B cell (primary cell): ENCODE results near the gene MEN1. TPM values are rescaled to one million over a fixed set of nuclear protein-coding genes. Genes with fewer than 3 reads are reported as not detected.

Experiments used
- ATAC-seq: fragments of 200-7000 bp; cut with Tn5 transposase; one replicate; pipeline ENCODE4 v1.10.0; 2021; ENCODE audit warnings: low read depth, mild to moderate bottlenecking, moderate number of reproducible peaks, moderate library complexity
- CTCF ChIA-PET: fragments of 350-600 bp; sonication (Branson Sonifier 250); formaldehyde crosslinking; loops from one replicate; lab custom pipeline; 2021; ENCODE audit warnings: antibody characterized with exemption, inconsistent platforms; lab: Charles Lee
- POLR2A ChIA-PET: fragments of 350-600 bp; sonication (Branson Sonifier 250); formaldehyde crosslinking; loops from one replicate; lab custom pipeline; 2021; ENCODE audit warnings: antibody characterized with exemption; lab: Charles Lee
- DNase-seq: peaks from one replicate; pipeline ENCODE4 v3.0.0; 2013
- H2AFZ ChIP-seq: 2 replicates; pipeline ENCODE4 v1.6.1; 2012; ENCODE audit warnings: mild to moderate bottlenecking, low read depth, low read length; ENCODE audit not compliant: insufficient read depth, poor library complexity, severe bottlenecking
- H3K27ac ChIP-seq, 2 donors: 1 replicate in 1 of 2; 2 replicates in 1 of 2; pipeline ENCODE4 v1.5.1; 2012 to 2013; ENCODE audit warnings: low read length in 2 of 2, mild to moderate bottlenecking in 2 of 2, moderate library complexity in 1 of 2
- H3K27me3 ChIP-seq, 4 experiments: fragments of 200-600 bp in 1 of 4; sonication (generic) in 1 of 4; replicated peaks in 1 of 4; 1 replicate in 2 of 4; 2 replicates in 2 of 4; pipeline versions ENCODE4 v1.6.1 to v1.7.0; 2013 to 2016; ENCODE audit warnings: low read length in 3 of 4, mild to moderate bottlenecking in 2 of 4, mixed read lengths in 1 of 4, moderate library complexity in 1 of 4; ENCODE audit not compliant: insufficient read depth in 4 of 4, control insufficient read depth in 3 of 4; ENCODE audit errors: control extremely low read depth in 1 of 4
- H3K36me3 ChIP-seq, 2 experiments: replicated peaks in 1 of 2; 1 replicate in 1 of 2; 2 replicates in 1 of 2; pipeline versions ENCODE4 v1.6.1 to v1.7.1; 2013; ENCODE audit warnings: low read length in 1 of 2; ENCODE audit not compliant: insufficient read depth in 2 of 2, control insufficient read depth in 1 of 2; ENCODE audit errors: control extremely low read depth in 1 of 2, extremely low read depth in 1 of 2
- H3K4me1 ChIP-seq, 2 donors: fragments of 200-600 bp in 1 of 2; sonication (generic) in 1 of 2; 1 replicate in 1 of 2; 2 replicates in 1 of 2; pipeline versions ENCODE4 v1.5.1 to v1.6.1; 2013 to 2017; ENCODE audit warnings: low read length in 2 of 2; ENCODE audit not compliant: control insufficient read depth in 2 of 2, insufficient read depth in 2 of 2
- H3K4me2 ChIP-seq: replicated peaks from 2 replicates; pipeline ENCODE3; 2012; ENCODE audit warnings: mild to moderate bottlenecking, low read depth, low read length; ENCODE audit not compliant: poor library complexity, severe bottlenecking
- H3K4me3 ChIP-seq, 5 experiments: fragments of 200-600 bp in 1 of 5; sonication (generic) in 1 of 5; 1 replicate in 3 of 5; 2 replicates in 2 of 5; pipeline versions ENCODE4 v1.5.1 to v1.7.0; 2011 to 2016; ENCODE audit warnings: low read length in 4 of 5, mild to moderate bottlenecking in 4 of 5, low read depth in 2 of 5, control low read depth in 1 of 5, moderate library complexity in 1 of 5; ENCODE audit not compliant: insufficient read depth in 1 of 5; ENCODE audit errors: control extremely low read depth in 1 of 5, extremely low read depth in 1 of 5
- H3K79me2 ChIP-seq: fragments of 200-600 bp; sonication (generic); one replicate; pipeline ENCODE4 v1.6.0; 2016; ENCODE audit warnings: low read length; ENCODE audit not compliant: control insufficient read depth, insufficient read depth
- H3K9ac ChIP-seq: fragments of 200-600 bp; sonication (generic); 2 replicates; pipeline ENCODE4 v1.6.1; 2017; ENCODE audit warnings: mild to moderate bottlenecking, low read length, moderate library complexity
- H3K9me3 ChIP-seq, 3 donors: one replicate each; pipeline versions ENCODE4 v1.6.1 to v1.7.1; 2013; ENCODE audit warnings: low read length in 2 of 3; ENCODE audit not compliant: control insufficient read depth in 2 of 3, insufficient read depth in 1 of 3; ENCODE audit errors: control extremely low read depth in 1 of 3
- H4K20me1 ChIP-seq: 2 replicates; pipeline ENCODE4 v1.6.0; 2012; ENCODE audit warnings: mild to moderate bottlenecking, low read length; ENCODE audit not compliant: insufficient read depth, control insufficient read depth, poor library complexity, severe bottlenecking
- H3K27ac Mint-ChIP-seq: one replicate; pipeline ENCODE4 v1.8.0; 2021; ENCODE audit warnings: mixed read lengths
- H3K27me3 Mint-ChIP-seq: one replicate; pipeline ENCODE4 v1.8.0; 2021; ENCODE audit warnings: mixed read lengths
- H3K4me1 Mint-ChIP-seq: one replicate; pipeline ENCODE4 v1.8.0; 2021; ENCODE audit warnings: mixed read lengths
- H3K4me3 Mint-ChIP-seq: one replicate; pipeline ENCODE4 v1.8.0; 2021; ENCODE audit warnings: mixed read lengths
- H3K9me3 Mint-ChIP-seq: one replicate; pipeline ENCODE4 v1.8.0; 2022; ENCODE audit warnings: mixed read lengths; ENCODE audit not compliant: insufficient read depth
- CTCF ChIP-seq: fragments of 200-600 bp; IDR thresholded peaks from one replicate; pipeline ENCODE4 v1.8.0; 2022; ENCODE audit warnings: antibody characterized with exemption, mild to moderate bottlenecking
- EZH2 ChIP-seq: IDR thresholded peaks from 2 replicates; pipeline ENCODE4 v1.6.1; 2012; ENCODE audit warnings: borderline replicate concordance, low read depth, mild to moderate bottlenecking, moderate library complexity, low read length; ENCODE audit not compliant: insufficient read depth, poor library complexity, severe bottlenecking
- WGBS: methylation state at CpG from one replicate; pipeline ENCODE4 v1.1.5; 2013; ENCODE audit warnings: missing lambda C conversion rate; ENCODE audit not compliant: insufficient coverage; 5-methylcytosine and 5-hydroxymethylcytosine counted together
- intact Hi-C: fragments of 100-400 bp; cut with micrococcal nuclease; formaldehyde crosslinking; loops from one replicate; pipeline ENCODE4 v1.10.0; 2022
- polyA plus RNA-seq: library from polyadenylated mRNA; depleted of rRNA; stranded (reverse); fragments of >200 nt; gene quantifications from 2 replicates; pipeline ENCODE4 v1.2.3, GENCODE V29; 2012
- total RNA-seq, 2 donors: library from RNA; stranded (reverse); fragments of 120-200 nt in 1 of 2; gene quantifications; 1 replicate in 1 of 2; 2 replicates in 1 of 2; pipeline versions ENCODE4 v1.2.3 to v1.2.4, GENCODE V29; 2013 to 2022

MEN1 gene
- total and polyA plus RNA-seq, 2 donors (not counting 1 experiment from before 2014, with no cell fraction given): 48.2 to 68.5 TPM

- Mint-ChIP-seq H3K27me3 (no peaks in the 10 kb centered on the region), H3K27ac (no peak overlapping the region), H3K4me3 (no peak overlapping the region), H3K4me1 (peaks cover 2% of the 10 kb centered on the region), H3K9me3 (no peaks in the 10 kb centered on the region)
- Histone ChIP-seq H3K4me2 (no peak overlapping the region), H3K4me1 (peaks cover 0 to 4% of the 10 kb centered on the region in 2 donors), H3K9ac (no peak overlapping the region), H4K20me1 (no peaks in the 10 kb centered on the region), H3K9me3 (no peaks in the 10 kb centered on the region), H3K4me3 (no peak overlapping the region), H3K36me3 (peaks cover 0 to 11% of the 10 kb centered on the region in 2 experiments), H3K79me2 (no peaks in the 10 kb centered on the region), H3K27me3 (no peaks in the 10 kb centered on the region), H3K27ac (no peak overlapping the region), H2AFZ (no peak overlapping the region)
- no peak for ATAC-seq
- intact Hi-C loops: no loop called here
- POLR2A ChIA-PET: no interaction called here
- WGBS: 96% methylated on average over 11 of the region's 12 CpGs
- CTCF ChIA-PET: no interaction called here
- TF ChIP-seq EZH2 (no peak), CTCF (no peak)
- no peak for DNase-seq
Observed at GRCh38 chr11:64833198-64833502, 22.8 kb upstream of the MEN1 start.

DNA sequence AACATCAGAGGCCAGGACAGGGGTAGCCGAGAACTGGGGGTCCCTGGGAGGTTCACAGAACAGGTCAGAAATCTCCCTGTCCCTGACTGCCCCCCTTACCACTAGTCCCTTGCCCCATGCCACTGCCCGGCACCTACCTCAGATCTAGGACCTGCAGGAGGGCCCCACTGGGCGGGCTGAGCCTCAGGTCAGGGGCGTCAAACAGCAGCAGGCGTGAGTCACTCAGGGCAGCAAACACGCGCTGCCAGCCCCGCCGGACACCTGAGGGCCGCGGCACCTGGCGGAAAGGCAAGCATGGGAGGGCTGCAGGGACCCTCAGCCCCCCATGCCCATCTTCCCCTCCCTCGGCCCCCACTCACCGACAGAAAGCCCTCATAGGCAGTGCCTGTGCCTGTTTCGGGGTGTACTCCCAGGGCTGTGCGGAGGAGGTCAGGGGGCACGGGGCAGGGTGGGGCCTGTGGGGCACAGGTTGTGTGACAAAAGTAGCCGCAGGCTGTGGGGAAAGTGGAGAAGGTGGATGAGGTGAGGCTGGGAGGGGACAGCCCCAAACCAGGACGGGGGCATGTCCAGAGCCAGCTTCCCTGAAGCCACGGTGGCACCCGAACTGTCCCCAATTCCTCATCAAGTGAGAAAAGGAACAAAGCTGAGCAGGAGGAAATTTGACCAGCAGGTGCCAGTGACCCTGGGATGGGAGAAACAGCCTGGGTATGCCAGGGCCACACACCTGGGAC, 22.3 kb upstream of the MEN1 start:
- Histone ChIP-seq H3K27me3 (no peaks in the 10 kb centered on the region), H3K4me1 (peaks cover 0 to 4% of the 10 kb centered on the region in 2 donors), H3K4me2 (no peak overlapping the region), H3K4me3 (no peak overlapping the region), H4K20me1 (no peaks in the 10 kb centered on the region), H3K79me2 (no peaks in the 10 kb centered on the region), H2AFZ (no peak overlapping the region), H3K27ac (no peak overlapping the region), H3K36me3 (peaks cover 0 to 11% of the 10 kb centered on the region in 2 experiments), H3K9me3 (no peaks in the 10 kb centered on the region), H3K9ac (no peak overlapping the region)
- Mint-ChIP-seq H3K27me3 (no peaks in the 10 kb centered on the region), H3K27ac (no peak overlapping the region), H3K9me3 (no peaks in the 10 kb centered on the region), H3K4me1 (peaks cover 2% of the 10 kb centered on the region), H3K4me3 (no peak overlapping the region)
- intact Hi-C loops: no loop called here
- DNase-seq: no peak
- POLR2A ChIA-PET: no interaction called here
- ATAC-seq: no peak
- no peak for TF ChIP-seq EZH2
- no peak for TF ChIP-seq CTCF
- WGBS: 97% methylated on average over 12 of the region's 21 CpGs
- CTCF ChIA-PET: no interaction called here
